ENCODE results near the gene LHCGR. TPM values are rescaled to one million over a fixed set of nuclear protein-coding genes. Genes with fewer than 3 reads are reported as not detected.

Gene LHCGR
- total and polyA plus RNA-seq, 8 donors = 0.25 to 0.92 (median 0.43) TPM; not detected in 5

- TF ChIP-seq, protein P1, sequence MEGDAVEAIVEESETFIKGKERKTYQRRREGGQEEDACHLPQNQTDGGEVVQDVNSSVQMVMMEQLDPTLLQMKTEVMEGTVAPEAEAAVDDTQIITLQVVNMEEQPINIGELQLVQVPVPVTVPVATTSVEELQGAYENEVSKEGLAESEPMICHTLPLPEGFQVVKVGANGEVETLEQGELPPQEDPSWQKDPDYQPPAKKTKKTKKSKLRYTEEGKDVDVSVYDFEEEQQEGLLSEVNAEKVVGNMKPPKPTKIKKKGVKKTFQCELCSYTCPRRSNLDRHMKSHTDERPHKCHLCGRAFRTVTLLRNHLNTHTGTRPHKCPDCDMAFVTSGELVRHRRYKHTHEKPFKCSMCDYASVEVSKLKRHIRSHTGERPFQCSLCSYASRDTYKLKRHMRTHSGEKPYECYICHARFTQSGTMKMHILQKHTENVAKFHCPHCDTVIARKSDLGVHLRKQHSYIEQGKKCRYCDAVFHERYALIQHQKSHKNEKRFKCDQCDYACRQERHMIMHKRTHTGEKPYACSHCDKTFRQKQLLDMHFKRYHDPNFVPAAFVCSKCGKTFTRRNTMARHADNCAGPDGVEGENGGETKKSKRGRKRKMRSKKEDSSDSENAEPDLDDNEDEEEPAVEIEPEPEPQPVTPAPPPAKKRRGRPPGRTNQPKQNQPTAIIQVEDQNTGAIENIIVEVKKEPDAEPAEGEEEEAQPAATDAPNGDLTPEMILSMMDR (IDR thresholded peaks at IDR 0.05) = no peak
- TF ChIP-seq EP300 (IDR thresholded peaks at IDR 0.05) (no peak), POLR2A (IDR thresholded peaks at IDR 0.05) (no peak), POLR2AphosphoS5 (IDR thresholded peaks at IDR 0.05) (no peak)
- Histone ChIP-seq H3K36me3 (no peaks in the 10 kb centered on the region), H3K4me1 (no peaks in the 10 kb centered on the region), H3K27me3 (no peaks in the 10 kb centered on the region), H3K9me3 (no peaks in the 10 kb centered on the region), H3K27ac (no peak overlapping the region), H3K4me3 (no peak overlapping the region)
- no peak for DNase-seq
- intact Hi-C loops (cut with DNase I; ENCODE audit: low total_unique reads) = no loop called here
- WGBS, 5 donors = 75 to 85% (median 81%) methylated on average over 2 of the region's 2 CpGs
Measured at GRCh38 chr2:48674933-48675332, 80.6 kb downstream of the LHCGR start.

DNA sequence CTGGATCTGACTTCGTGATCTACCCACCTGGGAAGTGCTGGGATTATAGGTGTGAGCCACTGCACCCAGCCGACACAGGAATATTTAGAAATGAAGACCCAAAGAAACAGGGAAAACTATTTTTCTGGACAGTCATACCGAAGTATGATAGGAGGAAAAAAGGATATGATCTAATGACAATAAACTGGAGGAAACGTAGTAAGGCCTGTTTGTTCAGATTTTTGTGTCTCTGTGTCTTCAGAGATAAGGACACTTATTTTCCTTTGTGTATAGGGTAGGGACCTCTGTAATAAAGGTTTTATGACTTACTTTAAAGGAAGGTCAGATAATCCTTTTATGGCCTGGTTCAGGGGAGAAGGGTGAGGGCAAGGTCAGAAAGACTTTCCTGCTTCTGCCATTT, 81.9 kb downstream of the LHCGR start:
- Histone ChIP-seq H3K27ac (no peak overlapping the region), H3K9me3 (no peaks in the 10 kb centered on the region), H3K4me1 (no peaks in the 10 kb centered on the region), H3K4me3 (no peak overlapping the region), H3K36me3 (no peaks in the 10 kb centered on the region), H3K27me3 (no peaks in the 10 kb centered on the region)
- TF ChIP-seq POLR2A (IDR thresholded peaks at IDR 0.05) = no peak
- TF ChIP-seq EP300 (IDR thresholded peaks at IDR 0.05) = no peak
- TF ChIP-seq, protein P1 (IDR thresholded peaks at IDR 0.05) = no peak
- TF ChIP-seq POLR2AphosphoS5 (IDR thresholded peaks at IDR 0.05) = no peak
- 79 to 88% (median 82%) methylated on average over 4 of the region's 4 CpGs for WGBS, 5 donors
- DNase-seq = no peak
- intact Hi-C loops (cut with DNase I; ENCODE audit: low total_unique reads) = no loop called here

DNA sequence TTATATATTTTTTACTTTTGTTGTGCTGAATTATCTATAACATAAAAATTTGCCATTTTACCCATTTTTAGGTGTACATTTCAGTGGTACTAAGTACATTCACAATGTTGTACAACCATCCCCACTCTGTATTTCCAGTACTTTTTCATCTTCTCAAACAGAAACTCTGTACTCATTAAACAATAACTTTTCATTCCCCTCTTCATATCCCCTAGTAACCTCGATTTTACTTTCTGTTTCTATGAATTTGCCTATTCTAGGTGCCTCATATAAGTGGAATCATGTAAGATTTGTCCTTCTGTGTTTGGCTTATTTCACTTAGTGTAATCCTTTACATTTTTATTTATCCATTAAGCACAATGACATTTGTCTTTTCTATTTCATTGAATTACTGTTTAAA, 86.5 kb downstream of the LHCGR start:
- intact Hi-C loops (cut with DNase I; ENCODE audit: low total_unique reads) = no loop called here
- Histone ChIP-seq H3K27ac (no peak overlapping the region), H3K9me3 (no peaks in the 10 kb centered on the region), H3K27me3 (no peaks in the 10 kb centered on the region), H3K4me1 (no peaks in the 10 kb centered on the region), H3K36me3 (no peaks in the 10 kb centered on the region), H3K4me3 (no peak overlapping the region)
- WGBS, 5 donors = 59 to 76% (median 62%) methylated on average over 1 of the region's 1 CpG
- TF ChIP-seq POLR2A (IDR thresholded peaks at IDR 0.05) (no peak), POLR2AphosphoS5 (IDR thresholded peaks at IDR 0.05) (no peak), EP300 (IDR thresholded peaks at IDR 0.05) (no peak)
- TF ChIP-seq, protein P1 (IDR thresholded peaks at IDR 0.05) = no peak
- DNase-seq = no peak

- peak in 1 of 2 donors; percentile 37 for DNase-seq
- H3K4me3 ChIP-seq = no peak overlapping the region
- no peak overlapping the region for H3K27ac ChIP-seq
- TF ChIP-seq POLR2A (IDR thresholded peaks at IDR 0.05) (no peak), POLR2AphosphoS5 (IDR thresholded peaks at IDR 0.05) (no peak), EP300 (IDR thresholded peaks at IDR 0.05) (no peak)
- TF ChIP-seq, protein P1 (IDR thresholded peaks at IDR 0.05) = no peak
- WGBS, 5 donors = 29 to 40% (median 35%) methylated on average over 4 of the region's 4 CpGs
- H3K4me1 ChIP-seq = no peaks in the 10 kb centered on the region
- intact Hi-C loops (cut with DNase I; ENCODE audit: low total_unique reads) = no loop called here
- no peaks in the 10 kb centered on the region for H3K27me3 ChIP-seq
- H3K36me3 ChIP-seq = peaks cover 0 to 5% (median 0%) of the 10 kb centered on the region in 4 donors
- no peaks in the 10 kb centered on the region for H3K9me3 ChIP-seq
Measured at GRCh38 chr2:48651158-48651790, 104.2 kb downstream of the LHCGR start.

Data from stomach (tissue), 9 donors.